Activated T-helper 1 cell treated with anti-CD3 and anti-CD28 coated beads, Interleukin-2, amount 50 U/mL, for 16 hours (primary cell): ENCODE results near the gene MCF2L2.

Experiments
- DNase-seq, 2 donors: peaks; one replicate each; pipeline ENCODE4 v3.0.0-alpha.2; 2020; ENCODE audit warnings: low read depth in 1 of 2, low spot score in 1 of 2

Gene MCF2L2

DNA sequence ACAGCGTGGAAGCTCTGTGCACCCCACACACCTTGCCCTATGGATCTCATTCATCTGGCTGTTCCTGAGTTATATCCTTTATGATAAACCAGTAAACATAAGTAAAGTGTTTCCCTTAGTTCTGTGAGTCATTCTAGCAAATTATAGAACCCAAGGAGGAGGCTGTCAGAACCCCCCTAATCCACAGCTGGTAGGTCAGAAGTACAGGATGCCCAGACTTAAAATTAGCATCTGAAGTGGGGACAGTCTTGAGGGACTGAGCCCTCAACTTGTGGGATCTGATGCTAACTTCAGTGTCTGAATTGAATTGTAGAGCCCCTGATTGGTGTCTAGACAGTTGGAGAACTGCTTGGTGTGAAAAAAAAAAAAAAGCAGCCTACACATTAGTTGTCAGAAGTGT lies 100.3 kb downstream of the MCF2L2 start:
- DNase-seq, result no peak

- DNase-seq, result no peak
Observed at GRCh38 chr3:183327343-183327742, 101.1 kb downstream of the MCF2L2 start.

GRCh38 chr3:183324083-183324482 lies 104.3 kb downstream of the MCF2L2 start:
- DNase-seq, result no peak

GRCh38 chr3:183319371-183319770 lies 109.0 kb downstream of the MCF2L2 start:
- DNase-seq, result no peak

- no peak for DNase-seq
Observed at GRCh38 chr3:183318877-183319276, 109.5 kb downstream of the MCF2L2 start.

- DNase-seq, result no peak
Observed at GRCh38 chr3:183317886-183318865, 110.2 kb downstream of the MCF2L2 start.

GRCh38 chr3:183317271-183317670 lies 111.1 kb downstream of the MCF2L2 start:
- DNase-seq, result no peak

DNA sequence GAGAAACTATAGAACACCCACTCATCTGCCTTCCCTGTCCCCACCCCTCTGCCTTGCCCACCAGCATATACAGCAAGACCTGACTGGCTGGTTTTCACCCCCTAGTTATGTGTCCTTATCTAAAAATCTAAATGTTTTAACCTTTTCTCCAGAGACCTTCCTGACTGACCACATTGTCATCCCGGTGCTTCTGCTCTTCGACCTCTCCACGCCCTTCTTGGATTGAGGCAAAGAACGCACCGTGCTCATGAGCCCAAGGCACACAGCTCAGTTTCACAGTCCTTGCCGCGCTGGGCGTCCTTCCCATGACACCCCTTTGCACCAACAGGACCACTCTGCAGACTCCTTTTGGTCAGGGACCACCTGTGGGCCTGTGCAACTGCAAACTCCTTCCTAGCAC lies 112.7 kb downstream of the MCF2L2 start:
- no peak for DNase-seq

GRCh38 chr3:183313764-183314163 lies 114.7 kb downstream of the MCF2L2 start:
- no peak for DNase-seq

DNA sequence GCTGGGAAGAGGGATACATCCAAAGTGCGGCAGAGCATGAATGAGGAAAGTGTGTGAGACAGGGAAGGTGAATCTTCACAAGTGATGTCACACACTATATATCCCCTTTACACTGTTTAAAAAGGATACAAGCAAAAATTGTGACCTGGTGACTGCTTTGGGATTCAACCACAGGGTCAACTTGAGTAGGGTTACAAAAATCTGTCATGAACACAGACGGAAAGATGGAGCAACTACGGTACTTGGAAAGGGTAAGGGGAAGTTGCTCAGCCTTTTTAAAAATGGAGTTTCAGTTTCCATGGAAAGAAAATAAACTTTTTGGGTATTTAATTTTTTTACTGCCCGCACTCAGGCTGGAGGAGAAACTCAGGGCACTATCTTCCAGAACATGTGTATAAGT lies 115.1 kb downstream of the MCF2L2 start:
- no peak for DNase-seq

DNA sequence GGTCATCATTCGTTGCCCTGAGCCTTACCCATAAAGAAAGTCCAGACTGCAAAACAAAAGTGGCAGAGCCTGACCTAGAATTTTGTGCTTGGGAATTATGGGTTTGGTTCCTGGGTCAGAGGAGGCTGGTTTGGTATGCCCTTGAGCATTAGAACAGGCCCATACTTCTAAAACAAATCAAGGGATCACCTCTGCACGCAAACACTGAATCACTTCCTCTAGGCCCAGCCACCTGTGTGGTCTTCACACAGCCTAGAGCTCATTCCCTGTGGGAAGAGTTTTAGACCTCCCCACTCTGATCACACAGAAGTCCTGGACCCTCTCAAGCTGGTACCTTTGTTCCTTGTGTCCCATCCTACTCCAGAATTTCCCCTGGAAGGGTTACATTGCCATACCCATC lies 116.0 kb downstream of the MCF2L2 start:
- no peak for DNase-seq

GRCh38 chr3:183310936-183311335 lies 117.5 kb downstream of the MCF2L2 start:
- no peak for DNase-seq

GRCh38 chr3:183309276-183309675 lies 119.1 kb downstream of the MCF2L2 start:
- DNase-seq, result no peak

- no peak for DNase-seq
Observed at GRCh38 chr3:183308751-183309150, 119.7 kb downstream of the MCF2L2 start.

- no peak for DNase-seq
Observed at GRCh38 chr3:183307749-183308148, 120.7 kb downstream of the MCF2L2 start.

- DNase-seq, result no peak
Observed at GRCh38 chr3:183306798-183307671, 121.4 kb downstream of the MCF2L2 start.

GRCh38 chr3:183303690-183304089 lies 124.7 kb downstream of the MCF2L2 start:
- DNase-seq, result no peak

GRCh38 chr3:183301937-183302580 lies 126.4 kb downstream of the MCF2L2 start:
- DNase-seq, result no peak

GRCh38 chr3:183300996-183301562 lies 127.3 kb downstream of the MCF2L2 start:
- DNase-seq, result no peak

DNA sequence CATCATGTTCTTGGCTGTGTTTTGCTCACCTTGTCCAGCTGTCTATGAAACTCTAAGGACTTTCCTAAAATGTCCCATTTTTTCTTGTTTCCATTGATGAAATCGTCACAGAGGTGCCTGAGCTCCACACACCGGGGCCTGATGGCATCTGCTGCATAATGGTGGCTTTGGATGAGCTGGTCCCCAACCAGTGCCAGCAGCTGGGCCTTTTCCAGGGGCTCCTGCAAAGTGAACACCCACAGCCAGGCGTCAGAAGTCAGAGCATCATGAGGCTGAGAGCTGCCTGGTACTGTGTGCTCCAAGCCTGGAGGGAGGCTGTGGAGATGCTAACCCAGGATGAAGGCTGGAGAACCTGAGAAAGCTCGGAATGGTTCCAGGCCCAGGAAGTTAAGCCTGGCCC lies 128.4 kb downstream of the MCF2L2 start:
- DNase-seq, result no peak

GRCh38 chr3:183298701-183299153 lies 129.7 kb downstream of the MCF2L2 start:
- no peak for DNase-seq
